ENCODE results near the gene SLC16A9. TPM values are rescaled to one million over a fixed set of nuclear protein-coding genes. Genes with fewer than 3 reads are reported as not detected.

Gene SLC16A9
- polyA plus RNA-seq, 1 of the 3 experiments (the other 2 are of a cell fraction): 4.7 TPM

- TF ChIP-seq FOXM1 (IDR thresholded peaks at IDR 0.05; ENCODE audit: low read depth) (no peak), MXI1 (IDR thresholded peaks at IDR 0.05; ENCODE audit: low read depth, low read length) (no peak), ZBTB33 (IDR thresholded peaks at IDR 0.05; ENCODE audit: borderline replicate concordance, low read depth) (no peak), CHD2 (IDR thresholded peaks at IDR 0.05; ENCODE audit: low read length, partially characterized antibody) (no peak), RFX5 (IDR thresholded peaks at IDR 0.05; ENCODE audit: low read length) (no peak)
Observed at GRCh38 chr10:59718257-59718656, 8.6 kb upstream of the SLC16A9 start (continued).

- Histone ChIP-seq H3K79me2 (ENCODE audit: insufficient read depth) (no peaks in the 10 kb centered on the region), H3K4me3 (ENCODE audit: low read depth in 2 of 2, low read length in 1 of 2) (no peak overlapping the region), H3K9me3 (no peaks in the 10 kb centered on the region), H3K27me3 (ENCODE audit: insufficient read depth) (peaks cover 6% of the 10 kb centered on the region; the same call in 1 of the 2 replicates), H3K9me2 (no peaks in the 10 kb centered on the region), H2AFZ (ENCODE audit: low read depth) (no peak overlapping the region), H3K4me1 (ENCODE audit: control insufficient read depth in 1 of 2, insufficient read depth in 2 of 2, low read depth in 1 of 2, low read length in 1 of 2) (peaks cover 0 to 21% of the 10 kb centered on the region in 2 experiments; a peak in 2 of 4 replicates), H3K36me3 (replicated peaks in 1 of 2; ENCODE audit: control insufficient read depth in 1 of 2, insufficient read depth in 2 of 2, low read length in 1 of 2) (no peaks in the 10 kb centered on the region), H3K9ac (no peak overlapping the region), H3K4me2 (no peak overlapping the region), H4K20me1 (ENCODE audit: insufficient read depth) (no peaks in the 10 kb centered on the region), H3K27ac (ENCODE audit: low read depth in 2 of 2, low read length in 1 of 2) (no peak overlapping the region), H3F3A (replicated peaks; ENCODE audit: insufficient read depth) (peaks cover 4% of the 10 kb centered on the region)
- CTCF ChIA-PET: interaction anchor here (1.5 kb wide), 1 partner anchor 87 kb away, joined by 5 read pairs; no protein-coding TSS in a partner anchor
- TF ChIP-seq REST (IDR thresholded peaks at IDR 0.05; ENCODE audit: low read depth, low read length) (no peak), ZBTB33 (IDR thresholded peaks at IDR 0.05; ENCODE audit: borderline replicate concordance, low read depth) (no peak), NRF1 (IDR thresholded peaks at IDR 0.05; ENCODE audit: low read depth, low read length) (no peak), SIN3A (IDR thresholded peaks at IDR 0.05; ENCODE audit: borderline replicate concordance, low read depth, low read length) (no peak), POLR2AphosphoS5 (IDR thresholded peaks at IDR 0.05; ENCODE audit: low read depth, low read length) (no peak), ELF1 (IDR thresholded peaks at IDR 0.05) (no peak), MEF2A (IDR thresholded peaks at IDR 0.05; ENCODE audit: borderline replicate concordance, low read depth) (no peak), NFIC (IDR thresholded peaks at IDR 0.05; ENCODE audit: borderline replicate concordance) (no peak), RXRA (IDR thresholded peaks at IDR 0.05; ENCODE audit: borderline replicate concordance, low read depth) (no peak), RCOR1 (IDR thresholded peaks at IDR 0.05; ENCODE audit: low read length) (no peak), FOXJ3 (CRISPR knock-in tag; IDR thresholded peaks at IDR 0.05) (no peak), IRF3 (IDR thresholded peaks at IDR 0.05; ENCODE audit: low read depth, low read length) (no peak), CTCF (IDR thresholded peaks at IDR 0.05) (no peak), PBX3 (IDR thresholded peaks at IDR 0.05) (no peak), RFX5 (IDR thresholded peaks at IDR 0.05; ENCODE audit: low read length) (no peak)
- POLR2A ChIA-PET: no interaction called here
- WGBS (ENCODE audit: low lambda C conversion rate): 66% methylated on average over 7 of the region's 7 CpGs
- DNase-seq: no peak
Observed at GRCh38 chr10:59713196-59713821, 3.7 kb upstream of the SLC16A9 start.
